GM18520 (cell line): ENCODE data around the gene SUPV3L1.
"Not testable (repeated sequence)": the region's sequence is repeated elsewhere in the genome, so short reads cannot be mapped to it uniquely, and the experiment has no call there.

ENCODE experiments used
- ATAC-seq: cut with Tn5 transposase; IDR thresholded peaks from one replicate; pipeline ENCODE4 v1.9.1; 2021; ENCODE audit not compliant: unreplicated experiment

SUPV3L1 gene

GRCh38 chr10:69228151-69228550, 48.1 kb downstream of the SUPV3L1 start:
- no peak for ATAC-seq

- ATAC-seq = no peak
Observed at GRCh38 chr10:69229616-69229916, 49.5 kb downstream of the SUPV3L1 start.

GRCh38 chr10:69230128-69230527, 50.1 kb downstream of the SUPV3L1 start:
- no peak for ATAC-seq

GRCh38 chr10:69232252-69232651, 52.2 kb downstream of the SUPV3L1 start:
- ATAC-seq = no peak

- no peak for ATAC-seq
Observed at GRCh38 chr10:69232736-69233480, 52.9 kb downstream of the SUPV3L1 start.

GRCh38 chr10:69234447-69234846, 54.4 kb downstream of the SUPV3L1 start:
- no peak for ATAC-seq

GRCh38 chr10:69237528-69238159, 57.6 kb downstream of the SUPV3L1 start:
- ATAC-seq = peak; percentile 79

- no peak for ATAC-seq
Observed at GRCh38 chr10:69239136-69239535, 59.1 kb downstream of the SUPV3L1 start.

- no peak for ATAC-seq
Observed at GRCh38 chr10:69239816-69240434, 59.9 kb downstream of the SUPV3L1 start.

- no peak for ATAC-seq
Observed at GRCh38 chr10:69240455-69240854, 60.4 kb downstream of the SUPV3L1 start.

GRCh38 chr10:69241575-69241974, 61.5 kb downstream of the SUPV3L1 start:
- no peak for ATAC-seq

- no peak for ATAC-seq
Observed at GRCh38 chr10:69242040-69242851, 62.2 kb downstream of the SUPV3L1 start.

GRCh38 chr10:69242852-69243212, 62.8 kb downstream of the SUPV3L1 start:
- no peak for ATAC-seq

GRCh38 chr10:69243817-69244216, 63.8 kb downstream of the SUPV3L1 start:
- no peak for ATAC-seq

- no peak for ATAC-seq
Observed at GRCh38 chr10:69246036-69246435, 66.0 kb downstream of the SUPV3L1 start.

- ATAC-seq = no peak
Observed at GRCh38 chr10:69246581-69247312, 66.7 kb downstream of the SUPV3L1 start.

- no peak for ATAC-seq
Observed at GRCh38 chr10:69247313-69247710, 67.3 kb downstream of the SUPV3L1 start.

GRCh38 chr10:69248117-69248730, 68.2 kb downstream of the SUPV3L1 start:
- no peak for ATAC-seq

GRCh38 chr10:69250041-69250440, 70.0 kb downstream of the SUPV3L1 start:
- no peak for ATAC-seq

GRCh38 chr10:69251417-69251816, 71.4 kb downstream of the SUPV3L1 start:
- not testable (repeated sequence) for ATAC-seq

GRCh38 chr10:69253171-69253570, 73.1 kb downstream of the SUPV3L1 start:
- no peak for ATAC-seq
